DOHH2 (cell line): ENCODE results near the gene SERPINF2.

ENCODE experiments used
- H3F3A ChIP-seq: fragments of 200-600 bp; sonication (generic), shearing (Covaris generic); 2 replicates; pipeline ENCODE4 v1.6.0; 2016; ENCODE audit warnings: antibody characterized with exemption, mild to moderate bottlenecking; ENCODE audit not compliant: control insufficient read depth, insufficient read depth
- H3K27ac ChIP-seq: fragments of 200-600 bp; sonication (generic); 2 replicates; pipeline ENCODE4 v1.5.1; 2014; ENCODE audit warnings: low read depth, mild to moderate bottlenecking, low read length, moderate library complexity
- H3K27me3 ChIP-seq: fragments of 200-600 bp; sonication (generic); 2 replicates; pipeline ENCODE4 v1.6.1; 2014; ENCODE audit warnings: mild to moderate bottlenecking, low read length, mixed read lengths; ENCODE audit not compliant: control insufficient read depth
- H3K36me3 ChIP-seq: fragments of 200-600 bp; sonication (generic); 2 replicates; pipeline ENCODE4 v1.6.1; 2014; ENCODE audit warnings: mild to moderate bottlenecking, low read length, moderate library complexity, mixed read lengths; ENCODE audit not compliant: control insufficient read depth
- H3K4me1 ChIP-seq: fragments of 200-600 bp; sonication (generic); 2 replicates; pipeline ENCODE4 v1.6.1; 2014; ENCODE audit warnings: mild to moderate bottlenecking, low read length, mixed read lengths; ENCODE audit not compliant: control insufficient read depth
- H3K4me2 ChIP-seq: fragments of 200-600 bp; sonication (generic); 2 replicates; pipeline ENCODE4 v1.6.0; 2014; ENCODE audit warnings: mild to moderate bottlenecking, low read length, moderate library complexity
- H3K4me3 ChIP-seq: fragments of 200-600 bp; sonication (generic); 2 replicates; pipeline ENCODE4 v1.5.1; 2014; ENCODE audit warnings: mild to moderate bottlenecking, low read length, mixed read lengths
- H3K79me2 ChIP-seq: fragments of 200-600 bp; sonication (generic); 2 replicates; pipeline ENCODE4 v1.6.1; 2014; ENCODE audit warnings: mild to moderate bottlenecking, low read length, mixed read lengths; ENCODE audit not compliant: control insufficient read depth
- H3K9me2 ChIP-seq: fragments of 200-600 bp; sonication (generic); replicated peaks from 2 replicates; pipeline ENCODE4 v1.6.1; 2014; ENCODE audit warnings: mild to moderate bottlenecking, low read length, mixed read lengths; ENCODE audit not compliant: control insufficient read depth
- H3K9me3 ChIP-seq: fragments of 200-600 bp; sonication (generic); 2 replicates; pipeline ENCODE4 v1.6.1; 2014; ENCODE audit warnings: antibody characterized with exemption, low read length, mixed read lengths; ENCODE audit not compliant: control insufficient read depth, insufficient read depth
- H4K20me1 ChIP-seq: fragments of 200-600 bp; sonication (generic); 2 replicates; pipeline ENCODE4 v1.6.0; 2014; ENCODE audit warnings: low read depth, mild to moderate bottlenecking, antibody characterized with exemption, low read length, moderate library complexity; ENCODE audit not compliant: control insufficient read depth, insufficient read depth
- EZH2phosphoT487 ChIP-seq: fragments of 200-600 bp; sonication (generic); IDR thresholded peaks from 2 replicates; pipeline ENCODE4 v1.6.1; 2017; ENCODE audit warnings: borderline replicate concordance, mild to moderate bottlenecking, antibody characterized with exemption, low read length, moderate library complexity, mixed read lengths
- TF ChIP-seq, protein P1 (sequence below): fragments of 200-600 bp; sonication (generic); IDR thresholded peaks from one replicate; pipeline ENCODE4 v1.5.1; 2014; ENCODE audit warnings: antibody characterized with exemption, mild to moderate bottlenecking, low read depth, low read length; ENCODE audit not compliant: poor library complexity, severe bottlenecking

The SERPINF2 gene

GRCh38 chr17:1724351-1724868 is 18.3 kb upstream of the SERPINF2 start, which contains the start of gene WDR81:
TSS of gene WDR81 (plus strand) at chr17:1724704. CDS start at chr17:1724960, 256 bp downstream.
- Histone ChIP-seq H3K4me2 (peak within 1 kb of the TSS; percentile 61), H3K9me2 (no peaks in the 10 kb centered on the region), H4K20me1 (no peaks in the 10 kb centered on the region), H3K9me3 (no peaks in the 10 kb centered on the region), H3K27me3 (no peaks in the 10 kb centered on the region), H3K36me3 (peaks cover 39% of the 10 kb centered on the region), H3F3A (peaks cover 30% of the 10 kb centered on the region), H3K4me1 (peaks cover 87% of the 10 kb centered on the region), H3K27ac (peak within 1 kb of the TSS; percentile 95), H3K4me3 (peak within 1 kb of the TSS; percentile 68), H3K79me2 (peaks cover 46% of the 10 kb centered on the region)
- TF ChIP-seq, protein P1, sequence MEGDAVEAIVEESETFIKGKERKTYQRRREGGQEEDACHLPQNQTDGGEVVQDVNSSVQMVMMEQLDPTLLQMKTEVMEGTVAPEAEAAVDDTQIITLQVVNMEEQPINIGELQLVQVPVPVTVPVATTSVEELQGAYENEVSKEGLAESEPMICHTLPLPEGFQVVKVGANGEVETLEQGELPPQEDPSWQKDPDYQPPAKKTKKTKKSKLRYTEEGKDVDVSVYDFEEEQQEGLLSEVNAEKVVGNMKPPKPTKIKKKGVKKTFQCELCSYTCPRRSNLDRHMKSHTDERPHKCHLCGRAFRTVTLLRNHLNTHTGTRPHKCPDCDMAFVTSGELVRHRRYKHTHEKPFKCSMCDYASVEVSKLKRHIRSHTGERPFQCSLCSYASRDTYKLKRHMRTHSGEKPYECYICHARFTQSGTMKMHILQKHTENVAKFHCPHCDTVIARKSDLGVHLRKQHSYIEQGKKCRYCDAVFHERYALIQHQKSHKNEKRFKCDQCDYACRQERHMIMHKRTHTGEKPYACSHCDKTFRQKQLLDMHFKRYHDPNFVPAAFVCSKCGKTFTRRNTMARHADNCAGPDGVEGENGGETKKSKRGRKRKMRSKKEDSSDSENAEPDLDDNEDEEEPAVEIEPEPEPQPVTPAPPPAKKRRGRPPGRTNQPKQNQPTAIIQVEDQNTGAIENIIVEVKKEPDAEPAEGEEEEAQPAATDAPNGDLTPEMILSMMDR = no peak
- no peak for TF ChIP-seq EZH2phosphoT487

GRCh38 chr17:1724869-1725641 is 17.6 kb upstream of the SERPINF2 start:
- Histone ChIP-seq H3K79me2 (peaks cover 53% of the 10 kb centered on the region), H3K27ac (peak overlapping the region; percentile 95), H4K20me1 (no peaks in the 10 kb centered on the region), H3K27me3 (no peaks in the 10 kb centered on the region), H3K4me2 (peak overlapping the region; percentile 61), H3K36me3 (peaks cover 41% of the 10 kb centered on the region), H3K9me3 (no peaks in the 10 kb centered on the region), H3F3A (peaks cover 30% of the 10 kb centered on the region), H3K9me2 (no peaks in the 10 kb centered on the region), H3K4me1 (peaks cover 91% of the 10 kb centered on the region), H3K4me3 (peak overlapping the region; percentile 68)
- TF ChIP-seq, protein P1 = no peak
- TF ChIP-seq EZH2phosphoT487 = no peak

DNA sequence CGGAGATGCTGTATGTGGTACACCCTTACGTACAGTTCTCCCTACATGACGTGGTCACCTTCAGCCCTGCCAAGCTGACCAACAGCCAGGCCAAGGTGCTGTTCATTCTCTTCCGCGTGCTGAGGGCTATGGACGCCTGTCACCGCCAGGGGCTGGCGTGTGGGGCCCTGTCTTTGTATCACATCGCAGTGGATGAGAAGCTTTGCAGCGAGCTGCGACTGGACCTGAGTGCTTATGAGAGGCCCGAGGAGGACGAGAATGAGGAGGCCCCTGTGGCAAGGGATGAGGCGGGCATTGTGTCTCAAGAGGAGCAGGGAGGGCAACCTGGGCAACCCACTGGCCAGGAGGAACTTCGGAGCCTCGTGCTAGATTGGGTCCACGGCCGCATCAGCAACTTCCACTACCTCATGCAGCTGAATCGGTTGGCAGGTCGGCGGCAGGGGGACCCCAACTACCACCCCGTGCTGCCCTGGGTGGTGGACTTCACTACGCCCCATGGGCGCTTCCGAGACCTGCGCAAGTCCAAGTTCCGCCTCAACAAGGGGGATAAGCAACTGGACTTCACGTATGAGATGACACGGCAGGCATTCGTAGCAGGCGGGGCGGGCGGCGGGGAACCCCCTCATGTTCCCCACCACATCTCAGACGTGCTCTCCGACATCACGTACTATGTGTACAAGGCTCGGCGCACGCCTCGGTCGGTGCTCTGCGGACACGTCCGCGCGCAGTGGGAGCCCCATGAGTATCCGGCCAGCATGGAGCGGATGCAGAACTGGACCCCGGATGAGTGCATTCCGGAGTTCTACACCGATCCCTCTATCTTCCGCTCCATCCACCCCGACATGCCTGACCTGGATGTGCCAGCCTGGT is 16.8 kb upstream of the SERPINF2 start:
- Histone ChIP-seq H3K4me3 (peak overlapping the region; percentile 68), H4K20me1 (no peaks in the 10 kb centered on the region), H3K9me3 (no peaks in the 10 kb centered on the region), H3K36me3 (peaks cover 46% of the 10 kb centered on the region), H3K27me3 (no peaks in the 10 kb centered on the region), H3F3A (peaks cover 29% of the 10 kb centered on the region), H3K9me2 (no peaks in the 10 kb centered on the region), H3K4me1 (peaks cover 91% of the 10 kb centered on the region), H3K4me2 (peak overlapping the region; percentile 61), H3K79me2 (peaks cover 61% of the 10 kb centered on the region), H3K27ac (peak overlapping the region; percentile 95)
- TF ChIP-seq EZH2phosphoT487 = no peak
- TF ChIP-seq, protein P1 = no peak
